GM21619 (cell line): ENCODE results near the gene CCBE1.
A peak's percentile ranks its signal among the peaks of the same experiment; 100 is the strongest.
"Not testable (repeated sequence)": the region's sequence is repeated elsewhere in the genome, so short reads cannot be mapped to it uniquely, and the experiment has no call there.

Source experiments
- ATAC-seq: cut with Tn5 transposase; IDR thresholded peaks from one replicate; pipeline ENCODE4 v1.9.1; 2021; ENCODE audit not compliant: unreplicated experiment

CCBE1 gene

DNA sequence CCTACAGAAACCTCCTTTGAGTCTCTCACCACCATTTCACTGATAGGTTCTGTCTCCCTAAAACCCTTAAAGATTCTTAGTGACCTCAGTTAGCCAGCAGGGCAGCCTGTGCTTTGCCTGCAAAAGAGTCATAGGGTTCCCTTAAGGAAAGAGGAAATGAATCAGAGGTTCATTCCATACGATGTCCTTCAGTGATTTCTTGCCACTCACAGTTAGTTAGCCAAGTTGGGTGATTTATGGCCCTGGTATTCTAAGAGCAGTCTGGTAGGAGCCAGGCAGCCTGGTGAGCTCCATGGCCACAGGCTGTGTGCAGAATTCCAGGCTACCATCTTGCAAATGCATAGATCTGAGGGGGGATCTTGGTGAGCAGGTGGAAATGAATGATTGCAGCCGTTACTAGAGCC, 18.7 kb upstream of the CCBE1 start:
- ATAC-seq = no peak

DNA sequence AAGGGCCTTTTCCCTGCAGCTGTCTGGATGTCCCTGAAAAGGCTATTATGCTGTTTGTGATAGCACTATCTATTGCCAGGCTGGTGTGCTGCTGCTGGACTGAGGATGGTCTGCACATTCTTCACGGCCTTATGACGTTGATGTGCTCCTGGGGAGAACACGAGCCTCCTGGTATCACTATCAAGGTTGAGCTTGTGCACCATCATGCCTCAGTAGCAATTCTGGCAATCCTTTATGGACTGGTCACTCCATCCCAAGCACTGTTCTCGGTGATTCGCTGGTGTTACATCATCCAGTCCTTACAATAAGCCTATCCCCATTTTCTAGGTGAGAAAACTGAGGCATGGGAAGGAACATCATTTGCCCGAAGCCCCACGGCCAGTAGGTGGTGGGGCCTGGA, 18.2 kb upstream of the CCBE1 start:
- ATAC-seq = no peak

DNA sequence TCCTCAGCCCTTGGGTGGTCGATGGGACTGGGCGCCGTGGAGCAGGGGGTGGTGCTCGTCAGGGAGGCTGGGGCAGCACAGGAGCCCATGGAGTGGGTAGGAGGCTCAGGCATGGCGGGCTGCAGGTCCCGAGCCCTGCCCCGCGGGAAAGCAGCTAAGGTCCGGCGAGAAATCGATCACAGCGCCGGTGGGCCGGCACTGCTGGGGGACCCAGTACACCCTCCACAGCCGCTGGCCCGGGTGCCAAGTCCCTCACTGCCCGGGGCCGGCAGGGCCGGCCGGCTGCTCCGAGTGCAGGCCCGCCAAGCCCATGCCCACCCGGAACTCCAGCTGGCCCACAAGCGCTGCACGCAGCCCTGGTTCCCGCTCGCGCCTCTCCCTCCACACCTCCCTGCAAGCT, 16.9 kb upstream of the CCBE1 start:
- not testable (repeated sequence) for ATAC-seq

GRCh38 chr18:59712311-59712710, 15.1 kb upstream of the CCBE1 start:
- ATAC-seq = no peak

DNA sequence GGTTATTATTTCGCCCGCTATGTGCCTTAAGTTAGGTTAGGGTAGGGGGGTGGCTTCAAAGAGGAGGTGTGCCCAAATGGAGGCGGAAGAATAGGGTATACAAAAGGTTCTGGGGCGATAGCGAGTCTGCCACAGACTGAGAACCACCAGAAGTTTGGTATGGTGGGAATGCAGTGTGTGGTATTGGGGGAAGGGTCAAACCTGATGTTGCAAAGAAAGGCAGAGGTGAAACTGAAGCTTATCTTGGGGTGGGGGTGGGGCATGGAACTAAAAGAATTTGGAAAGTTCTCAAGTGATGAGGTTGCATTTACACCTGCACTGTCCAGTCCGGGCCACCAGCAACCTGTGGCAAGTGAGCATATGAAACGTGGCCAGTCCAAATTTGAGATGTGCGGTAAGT, 11.8 kb upstream of the CCBE1 start:
- no peak for ATAC-seq

GRCh38 chr18:59707306-59707705, 10.1 kb upstream of the CCBE1 start:
- ATAC-seq = no peak

DNA sequence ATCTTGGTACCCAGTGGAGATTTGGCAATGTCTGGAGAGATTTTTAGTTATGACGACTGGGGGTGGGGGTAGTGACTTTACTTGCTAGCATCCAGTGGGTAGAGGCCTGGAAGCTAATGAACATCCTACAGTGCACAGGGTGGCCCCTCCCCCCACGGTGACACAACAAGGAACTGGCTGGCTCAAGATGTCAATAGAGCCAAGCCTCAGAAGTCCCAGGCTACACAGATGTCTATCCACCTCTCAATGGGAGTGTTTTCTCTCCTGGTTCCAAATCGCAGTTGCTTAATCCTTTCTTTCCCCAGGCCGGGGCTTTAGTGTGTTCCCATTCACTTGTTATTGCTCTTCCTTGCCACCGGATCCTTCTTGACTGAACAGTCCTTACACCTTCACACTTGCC, 9.3 kb upstream of the CCBE1 start:
- no peak for ATAC-seq

GRCh38 chr18:59705145-59705544, 7.9 kb upstream of the CCBE1 start:
- no peak for ATAC-seq

DNA sequence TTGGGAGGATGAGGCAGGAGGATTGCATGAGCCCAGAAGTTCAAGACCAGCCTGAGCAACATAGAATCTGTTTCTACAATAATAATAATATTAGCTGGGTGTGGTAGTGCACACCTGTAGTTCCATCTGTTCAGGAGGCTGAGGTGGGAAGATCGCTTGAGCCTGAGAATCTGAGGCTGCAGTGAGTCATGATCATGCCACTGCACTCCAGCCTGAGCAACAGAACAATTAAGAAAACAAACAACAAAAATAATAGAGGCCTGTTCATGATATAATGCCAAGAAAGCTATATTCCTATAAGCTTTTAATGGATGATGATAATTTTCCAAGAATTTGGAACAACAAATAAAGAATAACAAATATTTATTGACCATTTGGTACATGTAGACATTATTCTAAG, 6.9 kb upstream of the CCBE1 start:
- no peak for ATAC-seq

- no peak for ATAC-seq
Observed at GRCh38 chr18:59701272-59701671, 4.0 kb upstream of the CCBE1 start.

- ATAC-seq = no peak
Observed at GRCh38 chr18:59700535-59700967, 3.3 kb upstream of the CCBE1 start.

- no peak for ATAC-seq
Observed at GRCh38 chr18:59699750-59700534, 2.7 kb upstream of the CCBE1 start.

GRCh38 chr18:59699061-59699460, 1.8 kb upstream of the CCBE1 start:
- ATAC-seq = no peak

GRCh38 chr18:59696311-59697235, 650 bp downstream of the CCBE1 start:
- ATAC-seq = peak; percentile 42

DNA sequence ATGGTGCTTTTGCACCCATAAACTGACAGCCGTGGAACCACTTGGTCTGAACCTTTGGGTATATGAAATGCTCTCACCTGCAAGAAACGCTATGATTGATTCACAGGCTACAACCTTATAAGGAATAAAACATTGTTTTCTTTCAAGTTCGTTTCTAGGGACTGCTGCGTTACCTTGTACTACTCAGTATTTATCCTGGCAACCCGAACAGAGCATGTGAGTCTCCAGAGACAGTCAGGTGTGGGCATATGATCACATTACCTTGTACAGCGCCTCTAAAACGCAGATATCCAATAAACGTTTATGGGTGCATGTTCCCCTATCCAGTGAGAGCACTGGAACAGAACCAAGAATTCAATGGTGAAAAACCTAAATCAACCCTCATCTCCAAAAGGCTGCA, 1.7 kb downstream of the CCBE1 start:
- ATAC-seq = no peak

DNA sequence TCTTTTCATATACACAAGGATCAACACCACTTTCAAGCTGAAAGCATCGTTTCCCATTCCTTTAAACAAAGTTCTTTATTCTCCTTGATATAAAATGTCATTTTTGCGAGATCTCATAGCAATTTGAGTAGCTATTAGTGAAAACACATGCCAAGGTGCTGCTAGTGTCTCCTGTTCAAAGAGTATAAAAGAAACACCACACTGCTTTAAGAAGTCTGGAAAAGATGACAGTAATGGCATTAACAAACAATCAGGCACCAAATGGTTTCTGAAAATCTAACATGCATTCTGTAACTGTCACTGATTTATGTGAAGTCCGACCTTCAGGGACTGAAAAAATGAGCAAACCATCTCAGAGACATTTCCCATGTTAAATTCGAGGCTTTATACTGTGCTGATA, 2.4 kb downstream of the CCBE1 start:
- ATAC-seq = no peak

DNA sequence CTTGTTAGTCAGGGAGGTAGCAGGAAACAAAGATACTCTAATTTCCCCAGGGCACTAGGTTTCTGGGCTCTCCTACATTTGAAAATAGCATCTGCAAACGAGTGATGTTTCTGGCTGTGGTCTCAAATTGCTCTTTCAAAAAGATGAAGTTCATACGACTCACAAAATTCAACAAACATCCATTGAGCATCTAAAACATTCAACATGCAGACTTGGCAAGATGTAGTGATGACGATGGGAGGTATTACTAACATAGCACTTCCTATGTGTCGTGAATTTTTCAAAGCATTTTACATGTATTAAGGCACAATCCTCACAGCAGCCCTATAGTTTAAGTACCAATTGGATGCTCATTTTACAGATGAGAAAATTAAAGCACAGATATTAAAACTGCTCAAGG, 5.2 kb downstream of the CCBE1 start:
- no peak for ATAC-seq

GRCh38 chr18:59690996-59691395, 6.2 kb downstream of the CCBE1 start:
- no peak for ATAC-seq

DNA sequence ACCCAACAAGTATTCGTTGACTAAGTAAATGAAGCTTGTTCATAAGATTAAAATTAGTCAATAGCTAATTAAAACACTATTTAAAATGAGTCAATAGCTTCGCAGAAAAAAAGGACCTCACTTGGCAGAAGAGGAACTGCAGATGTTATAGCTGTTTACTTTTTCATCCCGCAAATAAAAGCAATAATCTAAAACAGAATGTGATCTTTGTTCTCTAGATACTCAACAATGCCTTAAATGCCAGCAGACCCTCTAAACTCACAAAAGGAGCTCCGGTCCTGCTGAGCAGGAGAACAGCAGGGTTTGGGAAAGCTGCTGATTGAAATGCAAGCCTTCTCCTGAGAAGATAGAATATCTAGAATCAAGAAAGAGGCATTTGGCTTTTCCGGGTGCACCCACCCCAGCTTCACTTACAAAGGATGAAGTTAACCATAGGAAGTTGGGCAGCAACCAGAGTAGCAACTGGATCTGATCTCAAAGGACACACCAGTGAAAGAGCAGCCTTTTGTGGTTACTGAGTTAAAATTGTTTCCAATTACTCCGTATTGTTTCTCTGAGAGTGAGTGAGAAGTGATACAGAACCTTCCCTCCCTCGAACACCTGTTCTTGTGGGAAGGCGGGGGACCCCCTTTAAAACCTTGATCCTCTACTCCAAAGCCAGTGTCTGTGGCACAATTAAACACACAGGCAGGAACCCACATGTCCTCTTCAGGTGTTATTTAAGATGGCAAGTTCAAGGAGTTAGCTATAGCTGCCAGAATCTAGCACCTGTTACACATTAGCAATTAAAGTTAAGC, 6.8 kb downstream of the CCBE1 start:
- no peak for ATAC-seq

DNA sequence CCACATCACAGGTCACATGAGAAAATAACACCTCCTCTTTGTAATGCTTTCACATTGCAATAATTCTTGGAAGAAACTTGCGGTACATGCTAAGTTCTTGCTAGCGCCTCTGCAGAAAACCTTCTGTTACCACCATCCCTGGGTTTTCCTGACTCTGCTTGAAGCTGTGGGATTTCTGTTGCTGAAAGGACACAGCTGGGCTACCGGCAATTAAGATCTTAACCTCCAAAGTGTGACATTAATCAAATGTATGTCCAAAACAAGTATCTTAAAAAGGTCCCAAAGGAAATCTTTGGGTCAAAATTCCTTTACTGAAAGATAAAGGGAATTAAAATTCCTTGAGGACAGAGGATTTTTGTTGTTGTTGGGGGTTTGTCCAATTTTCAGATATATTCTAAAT, 7.5 kb downstream of the CCBE1 start:
- no peak for ATAC-seq

DNA sequence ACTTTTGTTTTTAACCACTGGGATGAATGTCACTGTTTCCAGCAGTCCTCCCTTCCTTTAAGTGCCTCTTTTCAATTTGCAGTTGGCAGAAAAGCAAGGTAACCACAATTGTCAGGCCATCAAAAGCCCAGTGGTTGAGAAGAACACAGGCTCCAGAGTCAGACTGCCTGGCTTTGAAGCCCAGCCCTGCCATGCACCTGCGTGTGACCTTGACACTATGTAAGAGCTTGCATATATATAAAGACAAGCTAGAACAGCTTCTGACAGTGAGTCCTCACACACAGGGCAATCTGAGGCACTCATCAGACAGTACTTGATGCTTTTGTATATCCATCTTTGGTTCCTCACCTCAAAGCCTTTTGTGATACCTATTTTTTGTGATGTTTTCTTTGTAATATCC, 11.0 kb downstream of the CCBE1 start:
- ATAC-seq = no peak
